Ascending aorta (tissue), 2 donors: ENCODE results near the gene TOX2. TPM values are rescaled to one million over a fixed set of nuclear protein-coding genes. Genes with fewer than 3 reads are reported as not detected.

Experiments used
- DNase-seq, 2 donors: peaks; one replicate each; pipeline ENCODE4 v3.0.0-alpha.2; 2019; ENCODE audit warnings: low spot score in 2 of 2
- H3K27ac ChIP-seq, 2 donors: fragments of 200-600 bp; sonication (generic); one replicate each; pipeline ENCODE4 v1.5.1; 2016 to 2017; ENCODE audit warnings: mild to moderate bottlenecking in 1 of 2
- H3K27me3 ChIP-seq: fragments of 200-600 bp; sonication (generic); one replicate; pipeline ENCODE4 v1.5.1; 2017
- H3K36me3 ChIP-seq, 2 donors: fragments of 200-600 bp; sonication (generic); one replicate each; pipeline ENCODE4 v1.5.1; 2016
- H3K4me1 ChIP-seq, 2 donors: fragments of 200-600 bp; sonication (generic); one replicate each; pipeline ENCODE4 v1.5.1; 2016 to 2017; ENCODE audit warnings: mild to moderate bottlenecking in 1 of 2
- H3K4me3 ChIP-seq, 2 donors: fragments of 200-600 bp; sonication (generic); one replicate each; pipeline ENCODE4 v1.5.1; 2016 to 2017; ENCODE audit warnings: mild to moderate bottlenecking in 1 of 2
- H3K9me3 ChIP-seq, 2 donors: fragments of 200-600 bp; sonication (generic); one replicate each; pipeline ENCODE4 v1.5.1; 2016
- CTCF ChIP-seq, 3 experiments: fragments of 200-600 bp in 2 of 3; fragments of 450-650 bp in 1 of 3; sonication (generic) in 2 of 3; IDR thresholded peaks; one replicate each; pipeline ENCODE4 v1.5.1; 2016 to 2019; ENCODE audit warnings: antibody characterized with exemption in 3 of 3, mild to moderate bottlenecking in 1 of 3, moderate library complexity in 1 of 3
- intact Hi-C: fragments of 100-400 bp; cut with DNase I; formaldehyde crosslinking; loops from one replicate; pipeline ENCODE4 v1.15.1; 2023
- total RNA-seq: library from RNA; depleted of rRNA; stranded (reverse); fragments of >200 nt; gene quantifications from one replicate; pipeline ENCODE4 v1.1.0, GENCODE V29; 2016

Gene TOX2
- total RNA-seq, 1 donor from 2014 or later = 47.0 TPM

DNA sequence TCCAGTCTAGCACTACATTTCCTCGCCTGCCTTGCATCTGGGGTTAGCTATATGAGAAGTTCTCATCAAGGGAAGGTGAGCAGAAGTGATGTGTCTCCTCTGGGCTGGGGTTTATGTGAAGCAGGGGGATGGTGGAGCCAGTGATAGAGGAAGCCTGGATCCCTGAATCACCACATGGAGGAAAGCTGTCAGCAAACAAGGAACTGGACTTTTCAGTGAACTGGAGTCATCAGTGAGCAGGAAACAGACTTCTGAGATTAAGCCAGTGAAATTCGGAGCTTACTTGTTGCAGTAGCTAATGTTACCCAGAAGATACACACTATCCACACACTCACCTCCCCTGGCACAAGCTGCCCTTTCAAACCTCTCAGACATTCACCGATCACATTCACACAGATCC lies 13.4 kb upstream of the TOX2 start:
- Histone ChIP-seq H3K4me3 (no peak overlapping the region), H3K27me3 (no peaks in the 10 kb centered on the region), H3K36me3 (no peaks in the 10 kb centered on the region), H3K9me3 (peaks cover 0 to 4% of the 10 kb centered on the region in 2 donors), H3K4me1 (peaks cover 0 to 6% of the 10 kb centered on the region in 2 donors), H3K27ac (no peak overlapping the region)
- TF ChIP-seq CTCF (IDR thresholded peaks at IDR 0.05) = no peak
- intact Hi-C loops = no loop called here
- no peak for DNase-seq

- no peak for DNase-seq
- no peak overlapping the region for H3K27ac ChIP-seq
- peaks cover 0 to 4% of the 10 kb centered on the region in 2 donors for H3K9me3 ChIP-seq
- intact Hi-C loops = no loop called here
- H3K4me3 ChIP-seq = no peak overlapping the region
- no peak for TF ChIP-seq CTCF (IDR thresholded peaks at IDR 0.05)
- H3K27me3 ChIP-seq = no peaks in the 10 kb centered on the region
- no peaks in the 10 kb centered on the region for H3K36me3 ChIP-seq
- H3K4me1 ChIP-seq = peaks cover 0 to 6% of the 10 kb centered on the region in 2 donors
Measured at GRCh38 chr20:43903953-43904826, 10.5 kb upstream of the TOX2 start.

DNA sequence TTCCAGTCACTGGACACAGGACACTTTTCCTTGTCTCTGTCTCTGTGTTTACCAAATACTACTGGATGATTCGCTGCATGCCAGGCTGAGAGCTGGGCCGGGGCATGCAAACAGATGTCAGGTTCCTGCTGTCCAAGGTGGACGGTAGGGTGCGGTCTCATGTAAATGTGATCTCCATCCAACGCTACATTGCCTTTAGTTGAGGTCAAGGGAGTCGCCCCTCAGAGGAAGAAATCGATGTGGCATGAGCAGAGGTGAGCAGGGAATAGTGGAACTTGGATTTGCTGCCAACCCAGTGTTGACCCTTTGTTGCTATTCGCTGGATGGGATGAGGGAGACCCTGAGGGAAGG lies 9.8 kb upstream of the TOX2 start:
- Histone ChIP-seq H3K27ac (no peak overlapping the region), H3K36me3 (no peaks in the 10 kb centered on the region), H3K4me3 (no peak overlapping the region), H3K4me1 (peaks cover 0 to 2% of the 10 kb centered on the region in 2 donors), H3K9me3 (peaks cover 0 to 4% of the 10 kb centered on the region in 2 donors), H3K27me3 (no peaks in the 10 kb centered on the region)
- intact Hi-C loops = no loop called here
- DNase-seq = no peak
- no peak for TF ChIP-seq CTCF (IDR thresholded peaks at IDR 0.05)

GRCh38 chr20:43906505-43907034 lies 8.1 kb upstream of the TOX2 start:
- TF ChIP-seq CTCF (IDR thresholded peaks at IDR 0.05) = no peak
- no peak overlapping the region for H3K27ac ChIP-seq
- H3K4me1 ChIP-seq = no peaks in the 10 kb centered on the region
- H3K4me3 ChIP-seq = no peak overlapping the region
- no peak for DNase-seq
- H3K27me3 ChIP-seq = no peaks in the 10 kb centered on the region
- intact Hi-C loops = no loop called here
- H3K36me3 ChIP-seq = no peaks in the 10 kb centered on the region
- H3K9me3 ChIP-seq = no peaks in the 10 kb centered on the region

DNA sequence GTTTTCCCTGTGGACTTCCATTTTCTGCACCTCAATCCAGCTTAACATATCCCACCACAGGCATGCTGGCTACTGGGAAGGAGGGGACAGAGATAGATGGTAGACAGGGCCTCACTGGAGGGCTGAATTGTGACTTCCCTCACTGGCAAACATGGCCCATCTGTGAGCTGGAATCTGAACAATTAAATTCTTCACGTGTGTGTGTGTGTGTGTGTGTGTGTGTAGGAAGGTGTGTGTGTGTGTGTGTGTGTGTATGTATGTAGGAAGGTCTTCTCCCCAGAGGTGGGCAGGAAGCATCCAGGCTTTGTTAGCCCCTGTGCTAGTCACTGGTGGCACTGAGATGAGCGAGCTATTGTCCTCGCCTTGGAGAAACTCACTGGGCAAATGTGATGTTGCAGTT lies 5.4 kb upstream of the TOX2 start:
- no peak for DNase-seq
- TF ChIP-seq CTCF (IDR thresholded peaks at IDR 0.05) = no peak
- Histone ChIP-seq H3K27me3 (no peaks in the 10 kb centered on the region), H3K4me3 (no peak overlapping the region), H3K4me1 (no peaks in the 10 kb centered on the region), H3K36me3 (no peaks in the 10 kb centered on the region), H3K9me3 (peaks cover 14 to 22% of the 10 kb centered on the region in 2 donors), H3K27ac (no peak overlapping the region)
- intact Hi-C loops = no loop called here
